ENCODE data around the gene SETBP1.

- TF ChIP-seq PATZ1 (CRISPR knock-in tag; IDR thresholded peaks at IDR 0.05; ENCODE audit: borderline replicate concordance) (no peak), ZNF565 (CRISPR knock-in tag; conservative IDR thresholded peaks at IDR 0.05; ENCODE audit: low read depth) (no peak), ZC3H10 (CRISPR knock-in tag; IDR thresholded peaks at IDR 0.05) (no peak), BACH2 (CRISPR knock-in tag; IDR thresholded peaks at IDR 0.05; ENCODE audit: borderline replicate concordance) (no peak), SNAI2 (CRISPR knock-in tag; IDR thresholded peaks at IDR 0.05) (no peak), ZFP3 (CRISPR knock-in tag; IDR thresholded peaks at IDR 0.05) (no peak), ZNF8 (CRISPR knock-in tag; IDR thresholded peaks at IDR 0.05) (no peak), ARNTL (CRISPR knock-in tag; IDR thresholded peaks at IDR 0.05; ENCODE audit: borderline replicate concordance, low read depth) (no peak), RARB (CRISPR knock-in tag; IDR thresholded peaks at IDR 0.05) (no peak), ESRRG (CRISPR knock-in tag; IDR thresholded peaks at IDR 0.05) (no peak), POU6F1 (CRISPR knock-in tag; IDR thresholded peaks at IDR 0.05; ENCODE audit: borderline replicate concordance, low read depth) (no peak), ZNF70 (CRISPR knock-in tag; IDR thresholded peaks at IDR 0.05) (no peak), PPARA (CRISPR knock-in tag; IDR thresholded peaks at IDR 0.05; ENCODE audit: borderline replicate concordance) (no peak), ISL1 (CRISPR knock-in tag; IDR thresholded peaks at IDR 0.05) (no peak)
Observed at GRCh38 chr18:45112682-45113081, 432.0 kb downstream of the SETBP1 start.

All from SK-N-SH treated with all-trans-retinoic acid at 6 μM for 48 hours (cell line).